NCI-H82 treated with DMSO at 0.1 percent for 48 hours (cell line): Measurements from ENCODE around the gene PIAS2.

Experiments
- DNase-seq: peaks from one replicate; lab custom pipeline; 2025; ENCODE audit not compliant: unreplicated experiment; lab: John Stamatoyannopoulos, UW

The PIAS2 gene

DNA sequence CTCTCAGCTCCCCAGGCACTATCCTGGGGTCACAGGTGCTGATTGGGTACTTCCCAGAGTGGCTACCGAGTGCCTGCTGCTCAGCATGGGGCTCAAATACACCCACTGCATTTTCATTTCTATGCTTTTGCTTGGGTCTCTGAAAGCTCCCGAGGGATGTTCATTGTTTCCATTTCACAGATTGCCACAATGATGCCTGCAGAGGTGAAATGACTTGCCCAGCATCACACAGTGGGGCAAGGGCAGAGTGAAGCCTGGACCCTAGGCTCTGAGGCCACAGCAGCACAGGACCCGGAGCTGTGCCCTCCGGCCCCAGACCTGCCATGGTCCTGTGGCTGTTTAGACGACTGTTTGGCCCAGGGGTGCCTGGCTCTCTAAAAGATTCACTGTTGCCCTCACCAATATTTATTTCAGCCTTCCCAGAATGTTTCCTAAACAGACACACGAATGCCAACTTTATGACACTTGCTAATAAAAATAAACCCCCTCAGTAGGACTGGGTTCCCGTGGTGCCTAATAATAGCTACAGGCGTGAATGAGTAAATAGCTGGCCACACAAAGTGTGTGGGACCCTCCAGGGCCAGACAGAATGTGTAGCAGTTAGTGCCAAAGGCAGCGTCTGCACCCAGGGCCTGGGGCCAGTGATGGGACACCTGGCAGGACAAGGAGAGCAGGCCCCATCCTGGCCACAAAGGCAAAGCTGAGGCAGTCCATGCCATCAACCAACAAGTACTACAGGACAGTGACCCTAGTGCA lies 149.0 kb downstream of the PIAS2 start:
- DNase-seq = no peak

DNA sequence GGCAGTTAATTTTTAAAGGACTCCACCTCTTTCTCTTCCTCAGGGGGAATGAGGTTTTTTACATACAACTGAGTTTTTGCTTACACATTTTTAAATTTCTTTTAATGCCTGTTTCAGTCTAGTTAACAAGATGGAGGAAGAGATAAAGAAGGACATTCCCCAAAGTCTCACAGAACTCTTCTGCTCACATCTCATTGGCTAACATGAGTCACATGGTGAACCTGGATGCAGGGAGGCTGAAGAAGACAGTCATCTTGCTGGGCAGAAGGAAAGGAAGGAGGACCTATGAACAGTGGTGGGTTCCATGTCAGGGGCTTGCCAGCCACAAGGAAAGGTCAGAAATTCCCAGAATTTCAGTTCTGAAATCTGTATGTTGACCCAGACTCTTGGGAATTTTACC lies 150.1 kb downstream of the PIAS2 start:
- no peak for DNase-seq

DNA sequence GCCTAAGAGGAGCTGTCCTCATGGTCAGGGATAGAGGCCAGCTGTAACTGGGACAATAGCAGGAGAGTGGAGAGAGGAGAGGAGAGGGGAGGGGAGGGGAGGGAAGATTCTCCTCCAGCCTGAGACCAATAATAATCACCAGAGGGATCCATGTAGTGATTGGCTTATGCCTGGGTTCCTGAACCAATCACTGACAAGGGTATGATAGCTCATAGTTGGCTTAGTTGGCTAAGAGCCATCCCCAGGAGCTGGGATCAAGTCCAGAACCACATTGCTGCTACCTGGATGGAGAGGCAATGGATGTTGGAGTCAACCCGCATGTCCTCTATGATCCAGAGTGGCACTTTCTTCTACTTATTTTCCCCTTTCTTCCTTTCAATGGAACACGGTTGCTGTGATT lies 152.7 kb downstream of the PIAS2 start:
- no peak for DNase-seq

DNA sequence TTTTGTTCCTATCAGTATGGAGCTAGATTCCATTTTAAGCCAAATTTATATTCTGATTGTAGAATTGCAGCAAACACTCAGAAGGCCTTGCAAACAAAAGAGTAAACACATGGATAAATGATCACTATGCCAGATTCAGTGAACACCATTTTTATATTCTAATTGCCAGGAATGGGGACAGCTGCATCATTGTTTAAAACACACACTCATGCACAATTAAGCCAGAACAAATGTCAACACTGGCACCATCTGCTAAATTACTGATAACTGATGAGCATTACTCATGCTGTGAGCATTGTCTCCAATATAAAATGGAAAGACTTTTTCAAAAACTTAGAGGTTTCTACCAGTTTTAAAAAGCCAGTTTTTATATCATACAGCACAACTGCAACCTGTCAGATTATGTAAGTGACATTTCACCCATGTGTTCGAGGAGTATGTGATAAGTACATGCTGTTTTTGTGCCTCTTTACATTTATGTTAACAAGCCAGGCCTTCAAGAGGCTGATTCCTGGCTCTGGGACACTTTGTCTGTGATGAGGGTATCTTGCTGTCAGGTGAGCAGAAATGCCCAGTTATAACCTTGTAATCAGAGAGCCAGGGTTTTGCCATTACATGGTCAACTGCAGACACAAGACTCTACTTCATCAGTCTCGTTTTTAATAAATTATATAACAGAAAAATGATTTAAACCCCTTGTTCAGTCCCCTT lies 156.1 kb downstream of the PIAS2 start:
- no peak for DNase-seq

DNA sequence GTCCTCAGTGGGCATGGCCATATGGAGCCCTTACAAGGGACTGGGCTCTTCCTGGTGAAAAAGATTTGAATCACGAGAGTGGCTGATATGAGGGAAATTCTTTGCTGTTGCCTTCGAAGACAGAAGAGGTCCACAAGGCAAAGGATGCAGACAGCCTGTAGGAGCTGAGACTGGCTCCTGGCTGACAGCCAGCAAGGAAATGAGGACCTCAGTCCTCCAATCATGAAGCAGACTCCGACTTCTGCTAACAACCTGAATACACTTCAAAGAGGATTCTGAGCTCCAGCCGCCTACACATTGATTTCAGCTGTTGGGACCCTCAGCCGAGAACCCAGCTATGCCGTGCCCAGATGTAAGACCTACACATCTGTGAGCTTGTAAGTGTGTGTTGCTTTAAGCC lies 157.4 kb downstream of the PIAS2 start:
- DNase-seq = no peak

DNA sequence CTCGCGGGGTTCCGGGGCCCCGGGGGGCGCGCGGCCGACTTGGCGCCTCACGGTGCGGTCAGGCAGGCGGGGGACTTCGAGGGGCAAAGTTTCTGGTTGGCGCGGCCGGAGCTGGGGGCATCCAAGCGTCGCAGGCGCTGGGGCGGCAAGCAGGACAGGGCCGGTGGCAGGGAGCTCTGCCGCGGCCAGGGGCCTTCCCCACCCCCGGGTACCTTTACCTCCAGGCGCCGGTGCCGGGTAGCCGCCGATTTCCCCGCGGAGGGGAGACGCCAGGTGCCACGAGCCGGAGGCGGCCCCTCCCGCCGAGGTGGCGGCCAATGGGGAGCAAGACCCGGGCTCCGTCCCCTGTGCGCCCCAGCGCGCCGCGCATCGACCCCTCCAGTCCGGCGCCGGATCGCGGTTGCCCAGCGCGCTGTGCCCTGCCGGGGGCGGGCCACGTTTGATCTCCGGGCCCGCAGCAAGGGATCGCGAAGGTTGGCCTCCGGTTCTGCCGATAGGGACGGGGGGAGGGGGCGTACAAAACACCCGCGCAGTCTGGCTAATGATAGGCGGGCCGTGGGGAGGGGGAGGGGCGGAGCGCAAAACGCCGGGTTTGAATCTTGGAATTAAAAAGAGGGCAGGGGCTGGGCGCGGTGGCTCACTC lies 160.6 kb downstream of the PIAS2 start, which contains the start of gene ST8SIA5:
ST8SIA5 (minus strand) TSS at position 495 of the 643 bp plus-strand sequence. CDS start 545 bp downstream, outside the sequence.
- DNase-seq = peak; percentile 25

DNA sequence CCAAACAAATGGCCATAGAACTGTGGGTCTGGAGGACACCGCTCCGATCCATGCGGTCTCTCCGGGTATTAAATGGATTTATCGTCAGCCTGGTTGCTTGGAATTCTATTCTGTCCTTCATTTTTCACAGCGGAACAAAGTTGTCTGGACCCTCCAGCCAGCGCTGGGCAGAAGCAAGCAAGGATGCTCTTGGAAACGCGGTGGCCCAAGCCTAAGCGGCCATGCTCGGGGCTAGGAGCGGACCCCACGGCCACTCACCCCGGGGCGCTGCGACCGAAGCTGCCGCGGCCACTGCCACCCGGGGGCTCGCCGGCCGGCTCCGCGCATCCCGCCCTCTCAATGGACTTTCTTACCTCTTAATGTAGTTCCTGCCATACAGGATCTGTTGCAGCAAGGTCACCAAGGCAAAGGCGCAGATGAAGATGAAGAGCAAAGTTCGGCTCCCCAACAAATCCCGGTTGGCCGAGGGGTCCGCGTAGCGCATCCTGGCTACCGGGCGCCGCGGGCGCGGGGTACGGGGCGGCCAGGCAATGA lies 161.2 kb downstream of the PIAS2 start:
- no peak for DNase-seq

DNA sequence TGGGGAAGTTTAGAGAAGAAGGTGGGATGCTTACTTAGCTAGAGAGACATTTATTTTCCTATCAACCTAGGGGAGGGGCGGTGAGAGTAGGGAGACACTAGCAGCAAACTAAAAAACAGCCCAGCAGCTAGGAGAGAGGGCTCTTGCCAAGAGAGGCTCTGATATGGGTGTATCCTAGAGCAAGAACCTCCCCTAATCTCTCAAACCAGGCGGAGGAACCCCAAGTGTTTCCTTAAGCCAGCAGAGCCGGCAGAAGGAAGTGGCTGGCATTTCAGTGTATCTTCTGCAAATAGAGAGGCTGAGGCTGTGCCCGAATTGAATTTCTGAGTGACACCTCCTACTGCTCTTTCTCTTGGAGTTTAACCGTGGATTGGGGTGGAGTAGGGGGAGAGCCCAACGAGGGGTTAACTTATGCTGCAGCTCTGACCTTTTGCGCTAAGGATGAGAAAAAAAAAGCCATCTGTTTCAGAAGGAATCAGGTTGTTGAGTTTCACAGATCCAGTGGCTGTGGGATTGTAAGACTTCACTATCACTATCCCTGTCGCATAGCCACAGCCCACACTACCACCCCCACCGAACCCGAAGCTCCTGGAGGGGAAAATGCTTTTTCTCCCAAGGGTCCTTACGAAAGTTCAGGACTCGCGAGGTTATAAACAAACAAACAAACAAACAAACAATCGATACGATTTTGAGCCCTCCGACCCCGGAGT lies 161.8 kb downstream of the PIAS2 start:
- DNase-seq = no peak

DNA sequence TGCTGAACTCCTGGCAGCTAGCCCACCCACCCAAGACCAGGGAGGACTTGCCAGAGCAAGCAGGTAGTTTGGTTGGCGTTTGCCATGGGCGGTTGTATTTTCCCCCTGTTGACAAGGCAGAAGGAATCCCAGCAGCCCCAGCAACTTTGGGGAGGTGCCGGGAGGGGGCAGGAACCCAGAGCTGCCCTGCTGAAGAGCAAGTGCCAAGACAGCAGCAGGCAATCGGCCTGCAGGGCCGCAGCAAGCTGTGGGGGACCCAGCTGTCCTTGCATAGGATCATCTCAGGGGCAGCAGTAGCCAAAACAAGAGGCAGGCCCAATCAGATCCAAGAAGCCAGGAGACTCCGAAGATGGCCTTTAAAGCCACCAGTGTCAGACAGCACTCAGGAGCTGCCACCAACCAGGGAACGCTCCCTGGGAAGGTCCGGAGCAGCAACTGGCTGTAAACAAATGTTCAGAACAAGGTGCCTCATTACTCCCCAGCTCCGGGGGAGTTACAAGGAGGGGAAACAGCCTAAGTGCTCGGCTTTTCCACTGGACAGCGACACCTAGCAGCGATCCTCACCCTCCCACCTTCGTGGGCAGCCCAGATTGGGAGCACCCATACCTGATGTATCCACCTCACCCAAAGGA lies 162.5 kb downstream of the PIAS2 start:
- DNase-seq = no peak

DNA sequence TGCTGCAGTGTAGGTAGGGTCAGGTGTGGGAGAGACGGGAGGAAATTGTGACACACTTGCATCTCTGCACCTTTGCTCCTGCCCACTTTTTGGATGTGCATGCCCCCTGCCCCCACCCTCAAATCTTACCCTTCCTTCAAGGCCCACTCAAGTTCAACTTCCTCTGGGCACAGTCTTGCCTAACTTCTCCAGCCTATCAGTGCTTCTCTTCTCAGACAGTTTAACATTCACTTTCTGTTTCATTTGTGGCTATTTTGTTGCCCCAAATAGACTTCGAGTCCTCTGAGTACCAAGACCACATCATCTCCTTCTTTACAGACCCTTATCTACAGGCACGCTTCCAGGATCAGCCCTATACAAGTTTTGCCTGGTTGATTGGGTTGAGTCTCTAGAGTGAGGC lies 163.1 kb downstream of the PIAS2 start:
- DNase-seq = no peak
